CD4-positive, alpha-beta memory T cell (primary cell): ENCODE measurements around the gene SOX15. TPM values are rescaled to one million over a fixed set of nuclear protein-coding genes. Genes with fewer than 3 reads are reported as not detected.
A peak's percentile ranks its signal among the peaks of the same experiment; 100 is the strongest.

Source experiments
- CTCF ChIA-PET: fragments of 350-600 bp; sonication (Branson Sonifier 250); formaldehyde crosslinking; loops from one replicate; lab custom pipeline; 2021; ENCODE audit warnings: inconsistent platforms; ENCODE audit not compliant: partially characterized antibody; lab: Charles Lee
- POLR2A ChIA-PET: fragments of 350-600 bp; sonication (Branson Sonifier 250); formaldehyde crosslinking; loops from one replicate; lab custom pipeline; 2021; ENCODE audit not compliant: partially characterized antibody; lab: Charles Lee
- DNase-seq, 5 donors: peaks; one replicate each; pipeline versions ENCODE4 v3.0.0 to v3.0.0-alpha.2; 2020 to 2022; ENCODE audit warnings: mixed read lengths in 1 of 5
- H3K27ac ChIP-seq: one replicate; pipeline ENCODE4 v1.7.0; 2013; ENCODE audit warnings: low read depth, low read length
- H3K27me3 ChIP-seq: 2 replicates; pipeline ENCODE4 v1.7.0; 2013; ENCODE audit warnings: mild to moderate bottlenecking, low read length, moderate library complexity; ENCODE audit not compliant: insufficient read depth
- H3K36me3 ChIP-seq: 2 replicates; pipeline ENCODE4 v1.7.0; 2013; ENCODE audit warnings: mild to moderate bottlenecking, low read length, moderate library complexity; ENCODE audit not compliant: insufficient read depth
- H3K4me1 ChIP-seq: 2 replicates; pipeline ENCODE4 v1.7.0; 2013; ENCODE audit warnings: mild to moderate bottlenecking, low read length, moderate library complexity; ENCODE audit not compliant: insufficient read depth
- H3K4me3 ChIP-seq, 2 donors: one replicate each; pipeline ENCODE4 v1.7.0; 2013; ENCODE audit warnings: low read length in 2 of 2, mild to moderate bottlenecking in 1 of 2
- H3K9me3 ChIP-seq, 2 donors: one replicate each; pipeline ENCODE4 v1.7.0; 2013; ENCODE audit warnings: low read length in 2 of 2, control low read depth in 1 of 2; ENCODE audit not compliant: control insufficient read depth in 1 of 2
- H3K27ac Mint-ChIP-seq, 7 donors: one replicate each; pipeline ENCODE4 v1.8.0; 2020 to 2021; ENCODE audit warnings: mixed read lengths in 7 of 7, mild to moderate bottlenecking in 6 of 7, inconsistent platforms in 3 of 7, moderate library complexity in 3 of 7
- H3K27me3 Mint-ChIP-seq, 2 donors: one replicate each; pipeline ENCODE4 v1.8.0; 2020 to 2021; ENCODE audit warnings: mixed read lengths in 2 of 2
- H3K36me3 Mint-ChIP-seq, 2 donors: one replicate each; pipeline ENCODE4 v1.8.0; 2020 to 2021; ENCODE audit warnings: mixed read lengths in 2 of 2, inconsistent platforms in 1 of 2, mild to moderate bottlenecking in 1 of 2
- H3K4me1 Mint-ChIP-seq, 4 donors: one replicate each; pipeline ENCODE4 v1.8.0; 2020 to 2021; ENCODE audit warnings: mixed read lengths in 4 of 4, mild to moderate bottlenecking in 1 of 4
- H3K4me3 Mint-ChIP-seq, 8 donors: one replicate each; pipeline ENCODE4 v1.8.0; 2020 to 2021; ENCODE audit warnings: mixed read lengths in 8 of 8, mild to moderate bottlenecking in 7 of 8, moderate library complexity in 6 of 8, inconsistent platforms in 3 of 8
- H3K9me3 Mint-ChIP-seq, 8 donors: one replicate each; pipeline ENCODE4 v1.8.0; 2020 to 2021; ENCODE audit warnings: mixed read lengths in 8 of 8, mild to moderate bottlenecking in 5 of 8, inconsistent platforms in 3 of 8, moderate library complexity in 1 of 8
- intact Hi-C: fragments of 100-400 bp; cut with micrococcal nuclease; formaldehyde crosslinking; loops from one replicate; pipeline ENCODE4 v1.15.1; 2023
- polyA plus RNA-seq, 2 donors: library from polyadenylated mRNA; unstranded; fragments of 300-500 nt; fragmentation: Illumina TruSeq; gene quantifications; one replicate each; pipeline ENCODE4 v1.2.3, GENCODE V29; 2021
- total RNA-seq, 2 experiments: library from RNA; stranded (reverse); gene quantifications; one replicate each; pipeline ENCODE4 v1.2.3, GENCODE V29; 2021

SOX15 gene
- total and polyA plus RNA-seq, 4 experiments from 2014 or later: 1.0 to 1.1 TPM; not detected in 2

- Mint-ChIP-seq H3K9me3 (peaks cover 0 to 1% (median 0%) of the 10 kb centered on the region in 8 donors), H3K4me3 (no peak overlapping the region), H3K4me1 (peaks cover 36 to 55% (median 44%) of the 10 kb centered on the region in 4 donors), H3K27ac (peak overlapping the region in 5 of 7 donors; percentile 51 to 65 (median 59)), H3K27me3 (no peaks in the 10 kb centered on the region), H3K36me3 (peaks cover 23 to 24% of the 10 kb centered on the region in 2 donors)
- Histone ChIP-seq H3K27ac (no peak overlapping the region), H3K9me3 (no peaks in the 10 kb centered on the region), H3K27me3 (no peaks in the 10 kb centered on the region), H3K4me3 (no peak overlapping the region), H3K36me3 (peaks cover 7% of the 10 kb centered on the region), H3K4me1 (peaks cover 45% of the 10 kb centered on the region)
- no peak for DNase-seq
- ChIA-PET CTCF (interaction anchor here (0.6 to 2.6 kb wide), 4 partner anchors 42 to 201 kb away, joined by 3 to 8 read pairs (median 4); partner anchors contain the start of genes TMEM95 and WRAP53), POLR2A (interaction anchor here (0.8 to 7.8 kb wide), 5 partner anchors 8 to 209 kb away, joined by 3 to 56 read pairs (median 6); partner anchors contain the start of genes MPDU1, POLR2A, TNFSF12 and TP53)
- intact Hi-C loops: no loop called here
These were observed 33.3 kb downstream of the SOX15 start for GRCh38 chr17:7556627-7557026.

- Mint-ChIP-seq H3K4me3 (peak overlapping the region in 1 of 8 donors; percentile 32), H3K36me3 (peaks cover 21 to 28% of the 10 kb centered on the region in 2 donors), H3K4me1 (peaks cover 34 to 55% (median 44%) of the 10 kb centered on the region in 4 donors), H3K27ac (peak overlapping the region; percentile 64 to 94 (median 81)), H3K27me3 (no peaks in the 10 kb centered on the region), H3K9me3 (peaks cover 0 to 1% (median 0%) of the 10 kb centered on the region in 8 donors)
- Histone ChIP-seq H3K27ac (no peak overlapping the region), H3K36me3 (peaks cover 7% of the 10 kb centered on the region), H3K9me3 (no peaks in the 10 kb centered on the region), H3K4me1 (peaks cover 42% of the 10 kb centered on the region), H3K27me3 (no peaks in the 10 kb centered on the region), H3K4me3 (no peak overlapping the region)
- CTCF ChIA-PET: interaction anchor here (0.6 to 1.2 kb wide), 4 partner anchors 10 to 42 kb away, joined by 3 to 4 read pairs (median 3); no protein-coding TSS in a partner anchor
- POLR2A ChIA-PET: interaction anchor here (0.7 to 1.2 kb wide), 3 partner anchors 19 to 118 kb away, joined by 3 to 4 read pairs (median 3); partner anchors contain the start of gene ZBTB4
- intact Hi-C loops: no loop called here
- DNase-seq: no peak
These were observed 34.5 kb downstream of the SOX15 start for GRCh38 chr17:7555320-7555948.

GRCh38 chr17:7553356-7553755, 36.5 kb downstream of the SOX15 start:
- intact Hi-C loops: no loop called here
- Histone ChIP-seq H3K4me3 (no peak overlapping the region), H3K36me3 (peaks cover 7% of the 10 kb centered on the region), H3K9me3 (no peaks in the 10 kb centered on the region), H3K27me3 (no peaks in the 10 kb centered on the region), H3K4me1 (peaks cover 47% of the 10 kb centered on the region), H3K27ac (peak overlapping the region; percentile 35)
- Mint-ChIP-seq H3K9me3 (peaks cover 0 to 1% (median 0%) of the 10 kb centered on the region in 8 donors), H3K36me3 (peaks cover 24 to 28% of the 10 kb centered on the region in 2 donors), H3K27me3 (no peaks in the 10 kb centered on the region), H3K27ac (peak overlapping the region; percentile 22 to 94 (median 93)), H3K4me3 (peak overlapping the region in 7 of 8 donors; percentile 6 to 90 (median 66)), H3K4me1 (peaks cover 37 to 67% (median 52%) of the 10 kb centered on the region in 4 donors)
- no peak for DNase-seq
- CTCF ChIA-PET: interaction anchor here (1.0 to 1.7 kb wide), 2 partner anchors 30 to 39 kb away, joined by 4 to 5 read pairs; no protein-coding TSS in a partner anchor
- POLR2A ChIA-PET: interaction anchor here (0.7 to 1.3 kb wide), 2 partner anchors 22 to 134 kb away, joined by 3 read pairs; partner anchors contain the start of genes TP53 and WRAP53

- H3K36me3 ChIP-seq: peaks cover 7% of the 10 kb centered on the region
- peak overlapping the region; percentile 36 to 90 (median 80) for H3K4me3 Mint-ChIP-seq
- peak; percentile 52 to 75 (median 56) for DNase-seq
- peak overlapping the region; percentile 22 to 96 (median 93) for H3K27ac Mint-ChIP-seq
- POLR2A ChIA-PET: interaction anchor here (0.7 to 1.7 kb wide), 9 partner anchors 8 to 517 kb away, joined by 3 to 9 read pairs (median 3); partner anchors contain the start of genes MPDU1, SENP3, TP53 and WRAP53
- intact Hi-C loops: no loop called here
- H3K9me3 Mint-ChIP-seq: peaks cover 0 to 1% (median 0%) of the 10 kb centered on the region in 8 donors
- no peak overlapping the region for H3K4me3 ChIP-seq
- peaks cover 40 to 70% (median 55%) of the 10 kb centered on the region in 4 donors for H3K4me1 Mint-ChIP-seq
- peaks cover 24 to 28% of the 10 kb centered on the region in 2 donors for H3K36me3 Mint-ChIP-seq
- H3K4me1 ChIP-seq: peaks cover 49% of the 10 kb centered on the region
- H3K27ac ChIP-seq: peak overlapping the region; percentile 27
- H3K27me3 ChIP-seq: no peaks in the 10 kb centered on the region
- no peaks in the 10 kb centered on the region for H3K9me3 ChIP-seq
- CTCF ChIA-PET: interaction anchor here (1.2 to 1.9 kb wide), 5 partner anchors 8 to 197 kb away, joined by 4 to 14 read pairs (median 5); no protein-coding TSS in a partner anchor
- H3K27me3 Mint-ChIP-seq: no peaks in the 10 kb centered on the region
These were observed 37.3 kb downstream of the SOX15 start for GRCh38 chr17:7552621-7553051.

- no peak overlapping the region for H3K4me3 ChIP-seq
- ChIA-PET POLR2A (interaction anchor here (0.7 to 1.7 kb wide), 8 partner anchors 10 to 214 kb away, joined by 3 to 9 read pairs (median 4); partner anchors contain the start of genes MPDU1, POLR2A and SENP3), CTCF (interaction anchor here (1.2 to 1.9 kb wide), 4 partner anchors 9 to 195 kb away, joined by 4 to 14 read pairs (median 8); no protein-coding TSS in a partner anchor)
- peaks cover 20 to 26% of the 10 kb centered on the region in 2 donors for H3K36me3 Mint-ChIP-seq
- DNase-seq: no peak
- H3K4me1 ChIP-seq: peaks cover 46% of the 10 kb centered on the region
- H3K4me1 Mint-ChIP-seq: peaks cover 37 to 66% (median 55%) of the 10 kb centered on the region in 4 donors
- H3K27ac Mint-ChIP-seq: peak overlapping the region; percentile 22 to 95 (median 85)
- peaks cover under 1% of the 10 kb centered on the region for H3K36me3 ChIP-seq
- no peaks in the 10 kb centered on the region for H3K27me3 Mint-ChIP-seq
- peak overlapping the region in 7 of 8 donors; percentile 26 to 81 (median 48) for H3K4me3 Mint-ChIP-seq
- H3K27ac ChIP-seq: no peak overlapping the region
- H3K27me3 ChIP-seq: no peaks in the 10 kb centered on the region
- peaks cover 0 to 1% (median 0%) of the 10 kb centered on the region in 8 donors for H3K9me3 Mint-ChIP-seq
- H3K9me3 ChIP-seq: no peaks in the 10 kb centered on the region
- intact Hi-C loops: no loop called here
These were observed 38.5 kb downstream of the SOX15 start for GRCh38 chr17:7551396-7551795.

GRCh38 chr17:7550344-7550743, 39.5 kb downstream of the SOX15 start:
- peak overlapping the region in 7 of 8 donors; percentile 82 to 96 (median 92) for H3K4me3 Mint-ChIP-seq
- Histone ChIP-seq H3K27me3 (no peaks in the 10 kb centered on the region), H3K36me3 (no peaks in the 10 kb centered on the region), H3K4me3 (peak overlapping the region in 1 of 2 donors; percentile 82), H3K9me3 (no peaks in the 10 kb centered on the region), H3K27ac (peak overlapping the region; percentile 79), H3K4me1 (peaks cover 45% of the 10 kb centered on the region)
- DNase-seq: no peak
- CTCF ChIA-PET: interaction anchor here (0.6 to 4.4 kb wide), 9 partner anchors 10 to 213 kb away, joined by 3 to 44 read pairs (median 4); partner anchors contain the start of gene SENP3
- H3K9me3 Mint-ChIP-seq: peaks cover 0 to 1% (median 0%) of the 10 kb centered on the region in 8 donors
- intact Hi-C loops: no loop called here
- peak overlapping the region; percentile 22 to 96 (median 94) for H3K27ac Mint-ChIP-seq
- POLR2A ChIA-PET: interaction anchor here (1.0 to 5.3 kb wide), 12 partner anchors 10 to 698 kb away, joined by 3 to 56 read pairs (median 13); partner anchors contain the start of genes MPDU1, NEURL4, POLR2A and SENP3
- H3K4me1 Mint-ChIP-seq: peaks cover 33 to 60% (median 50%) of the 10 kb centered on the region in 4 donors
- H3K27me3 Mint-ChIP-seq: no peaks in the 10 kb centered on the region
- H3K36me3 Mint-ChIP-seq: peaks cover 16 to 20% of the 10 kb centered on the region in 2 donors
